K562 (cell line): ENCODE results near the gene NRARP. TPM values are rescaled to one million over a fixed set of nuclear protein-coding genes. Genes with fewer than 3 reads are reported as not detected.

Experiments used
- CBFA2T3 ChIP-seq: fragments of 450-650 bp; IDR thresholded peaks from 2 replicates; pipeline ENCODE4 v1.6.1; 2017
- CREB1 ChIP-seq, 2 experiments: sonication (generic) in 1 of 2; formaldehyde crosslinking in 1 of 2; IDR thresholded peaks; 2 replicates each; pipeline versions ENCODE4 v1.6.1 to v1.8.0; 2012 to 2022; ENCODE audit warnings: inconsistent platforms in 1 of 2, mild to moderate bottlenecking in 1 of 2, missing genetic modification reagents in 1 of 2, moderate library complexity in 1 of 2
- CREM ChIP-seq: IDR thresholded peaks from 2 replicates; pipeline ENCODE4 v1.6.1; 2014; ENCODE audit warnings: antibody characterized with exemption, low read depth
- EGR1 ChIP-seq: fragments of 450-650 bp; conservative IDR thresholded peaks from 2 replicates; pipeline ENCODE4 v1.6.1; 2017; ENCODE audit warnings: mild to moderate bottlenecking
- HDAC1 ChIP-seq, 2 experiments: fragments of 450-650 bp; IDR thresholded peaks; 2 replicates each; pipeline ENCODE4 v1.6.1; 2016 to 2017; ENCODE audit warnings: inconsistent platforms in 1 of 2, mild to moderate bottlenecking in 1 of 2, moderate library complexity in 1 of 2
- IRF2 ChIP-seq: sonication (generic); formaldehyde crosslinking; IDR thresholded peaks from 2 replicates; pipeline ENCODE4 v1.8.1; 2022; ENCODE audit warnings: mild to moderate bottlenecking, missing genetic modification reagents
- JUND ChIP-seq, 2 experiments: IDR thresholded peaks; 2 replicates in 1 of 2; 3 replicates in 1 of 2; pipeline ENCODE4 v1.6.1; 2011; ENCODE audit warnings: borderline replicate concordance in 2 of 2, low read depth in 2 of 2, low read length in 2 of 2, improper control_type of control experiment in 1 of 2, missing biosample characterization in 1 of 2, missing genetic modification characterization in 1 of 2, missing genetic modification reagents in 1 of 2
- KLF16 ChIP-seq: IDR thresholded peaks from 2 replicates; pipeline ENCODE4 v1.6.1; 2016; ENCODE audit warnings: antibody characterized with exemption
- MYC ChIP-seq, 2 experiments: fragments of 250-450 bp in 1 of 2; sonication (Bioruptor Pico) in 1 of 2; IDR thresholded peaks; 2 replicates each; pipeline versions ENCODE4 v1.5.1 to v1.6.1; 2012 to 2021; ENCODE audit warnings: low read depth in 2 of 2, borderline replicate concordance in 1 of 2, improper control_type of control experiment in 1 of 2, low read length in 1 of 2, mild to moderate bottlenecking in 1 of 2, moderate library complexity in 1 of 2
- NCOR1 ChIP-seq: fragments of 450-650 bp; IDR thresholded peaks from 2 replicates; pipeline ENCODE4 v1.6.1; 2016; ENCODE audit warnings: mild to moderate bottlenecking, moderate library complexity
- NFYB ChIP-seq: IDR thresholded peaks from 2 replicates; pipeline ENCODE4 v1.6.1; 2011; ENCODE audit warnings: mild to moderate bottlenecking, moderate library complexity; ENCODE audit not compliant: insufficient read length; ENCODE audit errors: extremely low read depth
- PML ChIP-seq: IDR thresholded peaks from 2 replicates; pipeline ENCODE4 v1.6.1; 2012; ENCODE audit warnings: low read length, inconsistent platforms
- POLR2AphosphoS5 ChIP-seq: IDR thresholded peaks from 2 replicates; pipeline ENCODE4 v1.6.1; 2011; ENCODE audit warnings: mild to moderate bottlenecking, low read depth, low read length, moderate library complexity; ENCODE audit not compliant: control insufficient read depth, insufficient read depth
- RBFOX2 ChIP-seq: fragments of 200-400 bp; formaldehyde crosslinking; IDR thresholded peaks from 2 replicates; pipeline ENCODE4 v1.6.1; 2017; ENCODE audit warnings: low read depth, mild to moderate bottlenecking, low read length, moderate library complexity
- RFX5 ChIP-seq: IDR thresholded peaks from 2 replicates; pipeline ENCODE4 v1.6.1; 2011; ENCODE audit warnings: low read depth, mild to moderate bottlenecking, improper control_type of control experiment, low read length
- SOX6 ChIP-seq: fragments of 450-650 bp; IDR thresholded peaks from 2 replicates; pipeline ENCODE4 v1.6.1; 2014; ENCODE audit warnings: mild to moderate bottlenecking
- TBP ChIP-seq: optimal IDR thresholded peaks from 2 replicates; pipeline ENCODE3; 2011; ENCODE audit warnings: low read depth, low read length, improper control_type of control experiment
- TRIM24 ChIP-seq, 2 experiments: fragments of 450-650 bp; IDR thresholded peaks; 2 replicates each; pipeline ENCODE4 v1.6.1; 2016
- ZFPM2 ChIP-seq: fragments of 250-450 bp; sonication (Bioruptor Pico); IDR thresholded peaks from 2 replicates; pipeline ENCODE4 v1.5.1; 2022; ENCODE audit warnings: mild to moderate bottlenecking
- polyA plus RNA-seq, 8 experiments: library from polyadenylated mRNA; depleted of rRNA in 4 of 8; stranded (reverse) in 5 of 8; unstranded in 3 of 8; fragments of >200 nt; fragmentation: Nextera tagmentation in 2 of 8; fragmentation: Illumina TruSeq in 1 of 8; extraction: Ambion mirVana in 2 of 8; extraction: Trizol in 1 of 8; gene quantifications; 2 replicates each; pipeline versions ENCODE4 v1.2.1 to v1.2.3, GENCODE V29; 2011 to 2014; ENCODE audit warnings: inconsistent platforms in 1 of 8, missing spikeins in 1 of 8
- total RNA-seq, 7 experiments: library from RNA; depleted of rRNA in 6 of 7; stranded (reverse); fragments of >200 nt in 6 of 7; fragmentation: Illumina TruSeq in 2 of 7; extraction: Trizol in 2 of 7; gene quantifications; 2 replicates each; pipeline versions ENCODE4 v1.2.1 to v1.2.3, GENCODE V29; 2011 to 2021; ENCODE audit warnings: low replicate concordance in 1 of 7
- TF ChIP-seq, protein P1 (sequence below): fragments of 450-650 bp; IDR thresholded peaks from 2 replicates; pipeline ENCODE4 v1.6.1; 2016; ENCODE audit warnings: mild to moderate bottlenecking
- TF ChIP-seq, protein P2 (sequence below), 3 experiments: fragments of 200-800 bp in 1 of 3; sonication (Bioruptor generic) in 1 of 3; sonication (generic) in 1 of 3; formaldehyde crosslinking in 1 of 3; IDR thresholded peaks; 2 replicates each; pipeline versions ENCODE4 v1.6.1 to v1.8.0; 2016 to 2022; ENCODE audit warnings: mild to moderate bottlenecking in 2 of 3, missing compliant biosample characterization in 2 of 3, missing genetic modification characterization in 2 of 3, missing genetic modification reagents in 1 of 3
- TF ChIP-seq, protein P3 (sequence below): fragments of 450-650 bp; IDR thresholded peaks from 2 replicates; pipeline ENCODE4 v1.6.1; 2016; ENCODE audit warnings: missing biosample characterization, missing genetic modification characterization
- TF ChIP-seq, protein P4 (sequence below), 3 experiments: IDR thresholded peaks in 2 of 3; conservative IDR thresholded peaks in 1 of 3; 2 replicates each; pipeline ENCODE4 v1.5.1; 2011 to 2012; ENCODE audit warnings: low read length in 3 of 3, mild to moderate bottlenecking in 3 of 3, control low read depth in 2 of 3, improper control_type of control experiment in 1 of 3, inconsistent platforms in 1 of 3, low read depth in 1 of 3, mixed read lengths in 1 of 3, moderate library complexity in 1 of 3; ENCODE audit not compliant: insufficient read depth in 2 of 3

Gene NRARP
- total and polyA plus RNA-seq, 9 of the 15 experiments (the other 6 are each of a cell fraction or from before 2014, with no cell fraction given), result 2.0 to 24.5 (median 7.2) TPM; not detected in 2

DNA sequence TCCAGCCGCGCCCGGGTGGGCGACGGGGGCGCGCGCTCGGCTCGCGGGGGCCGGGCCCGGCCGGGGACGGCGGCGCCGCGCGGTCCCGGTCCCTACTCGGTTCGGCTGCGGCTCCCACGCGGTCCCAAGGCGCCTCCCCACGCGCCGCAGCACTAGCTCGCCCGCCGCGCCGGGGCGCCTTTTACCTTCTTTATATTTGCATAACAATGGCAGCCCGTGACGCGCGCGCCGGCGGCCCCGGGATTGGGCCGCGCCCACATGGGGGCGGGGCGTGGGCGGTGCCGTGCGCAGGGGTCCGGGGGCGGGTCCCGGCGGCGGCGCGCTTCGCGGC lies at the start of gene NRARP (continued):
- TF ChIP-seq, protein P1, sequence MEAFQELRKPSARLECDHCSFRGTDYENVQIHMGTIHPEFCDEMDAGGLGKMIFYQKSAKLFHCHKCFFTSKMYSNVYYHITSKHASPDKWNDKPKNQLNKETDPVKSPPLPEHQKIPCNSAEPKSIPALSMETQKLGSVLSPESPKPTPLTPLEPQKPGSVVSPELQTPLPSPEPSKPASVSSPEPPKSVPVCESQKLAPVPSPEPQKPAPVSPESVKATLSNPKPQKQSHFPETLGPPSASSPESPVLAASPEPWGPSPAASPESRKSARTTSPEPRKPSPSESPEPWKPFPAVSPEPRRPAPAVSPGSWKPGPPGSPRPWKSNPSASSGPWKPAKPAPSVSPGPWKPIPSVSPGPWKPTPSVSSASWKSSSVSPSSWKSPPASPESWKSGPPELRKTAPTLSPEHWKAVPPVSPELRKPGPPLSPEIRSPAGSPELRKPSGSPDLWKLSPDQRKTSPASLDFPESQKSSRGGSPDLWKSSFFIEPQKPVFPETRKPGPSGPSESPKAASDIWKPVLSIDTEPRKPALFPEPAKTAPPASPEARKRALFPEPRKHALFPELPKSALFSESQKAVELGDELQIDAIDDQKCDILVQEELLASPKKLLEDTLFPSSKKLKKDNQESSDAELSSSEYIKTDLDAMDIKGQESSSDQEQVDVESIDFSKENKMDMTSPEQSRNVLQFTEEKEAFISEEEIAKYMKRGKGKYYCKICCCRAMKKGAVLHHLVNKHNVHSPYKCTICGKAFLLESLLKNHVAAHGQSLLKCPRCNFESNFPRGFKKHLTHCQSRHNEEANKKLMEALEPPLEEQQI, result no peak
- TF ChIP-seq KLF16 (no peak), CBFA2T3 (no peak), RBFOX2 (peak; percentile 70), CREB1 (IDR thresholded peaks at IDR 0.05) (peak; percentile 74), CREB1 (CRISPR knock-in tag; IDR thresholded peaks at IDR 0.05) (peak; percentile 51; the same call in 1 of the 2 replicates), TRIM24 (IDR thresholded peaks at IDR 0.05) (no peak), ZFPM2 (CRISPR knock-in tag) (no peak), PML (peak; percentile 28; the same call in 1 of the 2 replicates), CREM (peak; percentile 74), RFX5 (0 out of 2 replicates have a peak, but pooled peaks have one; percentile 33), JUND (IDR thresholded peaks at IDR 0.05; ENCODE audit: borderline replicate concordance, low read depth, low read length) (no peak), JUND (tag; IDR thresholded peaks at IDR 0.05; ENCODE audit: borderline replicate concordance, low read depth, low read length) (no peak), HDAC1 (IDR thresholded peaks at IDR 0.05) (no peak), TBP (peak; percentile 96), SOX6 (peak; percentile 98), NFYB (peak; percentile 8), MYC (IDR thresholded peaks at IDR 0.05; ENCODE audit: low read depth, low read length) (peak; percentile 87), MYC (CRISPR knock-in tag; IDR thresholded peaks at IDR 0.05; ENCODE audit: borderline replicate concordance, low read depth) (no peak), IRF2 (CRISPR knock-in tag) (no peak), EGR1 (peak; percentile 29; the same call in 1 of the 2 replicates), NCOR1 (no peak), POLR2AphosphoS5 (peak; percentile 84)
- TF ChIP-seq, protein P2, sequence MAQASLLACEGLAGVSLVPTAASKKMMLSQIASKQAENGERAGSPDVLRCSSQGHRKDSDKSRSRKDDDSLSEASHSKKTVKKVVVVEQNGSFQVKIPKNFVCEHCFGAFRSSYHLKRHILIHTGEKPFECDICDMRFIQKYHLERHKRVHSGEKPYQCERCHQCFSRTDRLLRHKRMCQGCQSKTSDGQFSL (CRISPR knock-in tag; IDR thresholded peaks at IDR 0.05), result no peak
- TF ChIP-seq, protein P2 (tag; IDR thresholded peaks at IDR 0.05), result no peak
- TF ChIP-seq, protein P3, sequence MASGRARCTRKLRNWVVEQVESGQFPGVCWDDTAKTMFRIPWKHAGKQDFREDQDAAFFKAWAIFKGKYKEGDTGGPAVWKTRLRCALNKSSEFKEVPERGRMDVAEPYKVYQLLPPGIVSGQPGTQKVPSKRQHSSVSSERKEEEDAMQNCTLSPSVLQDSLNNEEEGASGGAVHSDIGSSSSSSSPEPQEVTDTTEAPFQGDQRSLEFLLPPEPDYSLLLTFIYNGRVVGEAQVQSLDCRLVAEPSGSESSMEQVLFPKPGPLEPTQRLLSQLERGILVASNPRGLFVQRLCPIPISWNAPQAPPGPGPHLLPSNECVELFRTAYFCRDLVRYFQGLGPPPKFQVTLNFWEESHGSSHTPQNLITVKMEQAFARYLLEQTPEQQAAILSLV, result no peak
- TF ChIP-seq, protein P4, sequence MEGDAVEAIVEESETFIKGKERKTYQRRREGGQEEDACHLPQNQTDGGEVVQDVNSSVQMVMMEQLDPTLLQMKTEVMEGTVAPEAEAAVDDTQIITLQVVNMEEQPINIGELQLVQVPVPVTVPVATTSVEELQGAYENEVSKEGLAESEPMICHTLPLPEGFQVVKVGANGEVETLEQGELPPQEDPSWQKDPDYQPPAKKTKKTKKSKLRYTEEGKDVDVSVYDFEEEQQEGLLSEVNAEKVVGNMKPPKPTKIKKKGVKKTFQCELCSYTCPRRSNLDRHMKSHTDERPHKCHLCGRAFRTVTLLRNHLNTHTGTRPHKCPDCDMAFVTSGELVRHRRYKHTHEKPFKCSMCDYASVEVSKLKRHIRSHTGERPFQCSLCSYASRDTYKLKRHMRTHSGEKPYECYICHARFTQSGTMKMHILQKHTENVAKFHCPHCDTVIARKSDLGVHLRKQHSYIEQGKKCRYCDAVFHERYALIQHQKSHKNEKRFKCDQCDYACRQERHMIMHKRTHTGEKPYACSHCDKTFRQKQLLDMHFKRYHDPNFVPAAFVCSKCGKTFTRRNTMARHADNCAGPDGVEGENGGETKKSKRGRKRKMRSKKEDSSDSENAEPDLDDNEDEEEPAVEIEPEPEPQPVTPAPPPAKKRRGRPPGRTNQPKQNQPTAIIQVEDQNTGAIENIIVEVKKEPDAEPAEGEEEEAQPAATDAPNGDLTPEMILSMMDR (IDR thresholded peaks at IDR 0.05 in 2 of 3, conservative IDR thresholded peaks at IDR 0.05 in 1 of 3; ENCODE audit: insufficient read depth in 2 of 3, low read depth in 1 of 3, low read length in 3 of 3), result 0 out of 6 replicates have a peak, but pooled peaks of 1 of the 3 experiments have one; percentile 27
